ENCODE data around the gene KCNH5. TPM values are rescaled to one million over a fixed set of nuclear protein-coding genes. Genes with fewer than 3 reads are reported as not detected.

KCNH5 gene
- polyA plus RNA-seq, 4 donors = 0.01 to 0.03 TPM; not detected in 2

- Histone ChIP-seq H3K27ac (ENCODE audit: low read depth in 1 of 3, low read length in 2 of 3) (no peak overlapping the region), H3K4me1 (ENCODE audit: control insufficient read depth in 3 of 3, insufficient read depth in 2 of 3, low read depth in 1 of 3, low read length in 2 of 3) (no peaks in the 10 kb centered on the region), H3K4me3 (ENCODE audit: low read depth in 1 of 3, low read length in 3 of 3) (no peak overlapping the region), H3K27me3 (ENCODE audit: control insufficient read depth in 3 of 3, insufficient read depth in 3 of 3, low read length in 3 of 3) (peaks cover 14 to 39% (median 19%) of the 10 kb centered on the region in 3 donors), H3K9me3 (ENCODE audit: control insufficient read depth in 2 of 2, insufficient read depth in 1 of 2, low read depth in 1 of 2, low read length in 1 of 2) (no peaks in the 10 kb centered on the region), H3K36me3 (ENCODE audit: control insufficient read depth in 3 of 3, insufficient read depth in 2 of 3, low read depth in 1 of 3, low read length in 3 of 3) (no peaks in the 10 kb centered on the region)
- DNase-seq (no peak), FAIRE-seq (no peak)
- 10 to 16% (median 13%) methylated on average over 23 of the region's 23 CpGs for WGBS, 3 donors
Measured at GRCh38 chr14:63046339-63047268, 1.3 kb upstream of the KCNH5 start.

GRCh38 chr14:63045612-63046320 lies 508 bp upstream of the KCNH5 start:
- no peak overlapping the region for H3K27ac ChIP-seq (ENCODE audit: low read depth in 1 of 3, low read length in 2 of 3)
- H3K4me3 ChIP-seq (ENCODE audit: low read depth in 1 of 3, low read length in 3 of 3) = peak overlapping the region in 1 of 3 donors; percentile 24
- peak in 1 of 2 donors; percentile 40 for DNase-seq
- H3K36me3 ChIP-seq (ENCODE audit: control insufficient read depth in 3 of 3, insufficient read depth in 2 of 3, low read depth in 1 of 3, low read length in 3 of 3) = no peaks in the 10 kb centered on the region
- H3K4me1 ChIP-seq (ENCODE audit: control insufficient read depth in 3 of 3, insufficient read depth in 2 of 3, low read depth in 1 of 3, low read length in 2 of 3) = no peaks in the 10 kb centered on the region
- WGBS, 3 donors = 2 to 3% (median 2%) methylated on average over 54 to 70 of the region's 70 CpGs
- peaks cover 14 to 39% (median 19%) of the 10 kb centered on the region in 3 donors for H3K27me3 ChIP-seq (ENCODE audit: control insufficient read depth in 3 of 3, insufficient read depth in 3 of 3, low read length in 3 of 3)
- no peak for FAIRE-seq
- no peaks in the 10 kb centered on the region for H3K9me3 ChIP-seq (ENCODE audit: control insufficient read depth in 2 of 2, insufficient read depth in 1 of 2, low read depth in 1 of 2, low read length in 1 of 2)

GRCh38 chr14:63039866-63040265 lies 5.4 kb downstream of the KCNH5 start:
- no peak overlapping the region for H3K27ac ChIP-seq (ENCODE audit: low read depth in 1 of 3, low read length in 2 of 3)
- FAIRE-seq = no peak
- H3K36me3 ChIP-seq (ENCODE audit: control insufficient read depth in 3 of 3, insufficient read depth in 2 of 3, low read depth in 1 of 3, low read length in 3 of 3) = no peaks in the 10 kb centered on the region
- H3K27me3 ChIP-seq (ENCODE audit: control insufficient read depth in 3 of 3, insufficient read depth in 3 of 3, low read length in 3 of 3) = peaks cover 2 to 7% (median 4%) of the 10 kb centered on the region in 3 donors
- H3K4me1 ChIP-seq (ENCODE audit: control insufficient read depth in 3 of 3, insufficient read depth in 2 of 3, low read depth in 1 of 3, low read length in 2 of 3) = no peaks in the 10 kb centered on the region
- WGBS, 3 donors = 4 to 17% (median 5%) methylated on average over 3 of the region's 3 CpGs
- peak; percentile 8 to 30 for DNase-seq
- no peak overlapping the region for H3K4me3 ChIP-seq (ENCODE audit: low read depth in 1 of 3, low read length in 3 of 3)
- no peaks in the 10 kb centered on the region for H3K9me3 ChIP-seq (ENCODE audit: control insufficient read depth in 2 of 2, insufficient read depth in 1 of 2, low read depth in 1 of 2, low read length in 1 of 2)

- H3K27me3 ChIP-seq (ENCODE audit: control insufficient read depth in 3 of 3, insufficient read depth in 3 of 3, low read length in 3 of 3) = no peaks in the 10 kb centered on the region
- H3K9me3 ChIP-seq (ENCODE audit: control insufficient read depth in 2 of 2, insufficient read depth in 1 of 2, low read depth in 1 of 2, low read length in 1 of 2) = no peaks in the 10 kb centered on the region
- FAIRE-seq (no peak), DNase-seq (no peak)
- no peak overlapping the region for H3K4me3 ChIP-seq (ENCODE audit: low read depth in 1 of 3, low read length in 3 of 3)
- H3K4me1 ChIP-seq (ENCODE audit: control insufficient read depth in 3 of 3, insufficient read depth in 2 of 3, low read depth in 1 of 3, low read length in 2 of 3) = no peaks in the 10 kb centered on the region
- H3K27ac ChIP-seq (ENCODE audit: low read depth in 1 of 3, low read length in 2 of 3) = no peak overlapping the region
- 76 to 88% (median 77%) methylated on average over 4 of the region's 4 CpGs for WGBS, 3 donors
- no peaks in the 10 kb centered on the region for H3K36me3 ChIP-seq (ENCODE audit: control insufficient read depth in 3 of 3, insufficient read depth in 2 of 3, low read depth in 1 of 3, low read length in 3 of 3)
Measured at GRCh38 chr14:63032641-63033040, 12.6 kb downstream of the KCNH5 start.

- Histone ChIP-seq H3K36me3 (ENCODE audit: control insufficient read depth in 3 of 3, insufficient read depth in 2 of 3, low read depth in 1 of 3, low read length in 3 of 3) (no peaks in the 10 kb centered on the region), H3K4me1 (ENCODE audit: control insufficient read depth in 3 of 3, insufficient read depth in 2 of 3, low read depth in 1 of 3, low read length in 2 of 3) (no peaks in the 10 kb centered on the region), H3K4me3 (ENCODE audit: low read depth in 1 of 3, low read length in 3 of 3) (no peak overlapping the region), H3K9me3 (ENCODE audit: control insufficient read depth in 2 of 2, insufficient read depth in 1 of 2, low read depth in 1 of 2, low read length in 1 of 2) (no peaks in the 10 kb centered on the region), H3K27me3 (ENCODE audit: control insufficient read depth in 3 of 3, insufficient read depth in 3 of 3, low read length in 3 of 3) (no peaks in the 10 kb centered on the region), H3K27ac (ENCODE audit: low read depth in 1 of 3, low read length in 2 of 3) (no peak overlapping the region)
- WGBS, 3 donors = 40 to 65% (median 59%) methylated on average over 8 of the region's 8 CpGs
- FAIRE-seq = no peak
- no peak for DNase-seq
Measured at GRCh38 chr14:63032076-63032475, 13.2 kb downstream of the KCNH5 start.

GRCh38 chr14:63030113-63030512 lies 15.1 kb downstream of the KCNH5 start:
- Histone ChIP-seq H3K9me3 (ENCODE audit: control insufficient read depth in 2 of 2, insufficient read depth in 1 of 2, low read depth in 1 of 2, low read length in 1 of 2) (no peaks in the 10 kb centered on the region), H3K27ac (ENCODE audit: low read depth in 1 of 3, low read length in 2 of 3) (no peak overlapping the region), H3K36me3 (ENCODE audit: control insufficient read depth in 3 of 3, insufficient read depth in 2 of 3, low read depth in 1 of 3, low read length in 3 of 3) (no peaks in the 10 kb centered on the region), H3K27me3 (ENCODE audit: control insufficient read depth in 3 of 3, insufficient read depth in 3 of 3, low read length in 3 of 3) (no peaks in the 10 kb centered on the region), H3K4me3 (ENCODE audit: low read depth in 1 of 3, low read length in 3 of 3) (no peak overlapping the region), H3K4me1 (ENCODE audit: control insufficient read depth in 3 of 3, insufficient read depth in 2 of 3, low read depth in 1 of 3, low read length in 2 of 3) (no peaks in the 10 kb centered on the region)
- WGBS, 3 donors = 7 to 52% (median 20%) methylated on average over 1 of the region's 1 CpG
- FAIRE-seq = no peak
- DNase-seq = no peak

GRCh38 chr14:63027719-63028118 lies 17.5 kb downstream of the KCNH5 start:
- Histone ChIP-seq H3K36me3 (ENCODE audit: control insufficient read depth in 3 of 3, insufficient read depth in 2 of 3, low read depth in 1 of 3, low read length in 3 of 3) (no peaks in the 10 kb centered on the region), H3K9me3 (ENCODE audit: control insufficient read depth in 2 of 2, insufficient read depth in 1 of 2, low read depth in 1 of 2, low read length in 1 of 2) (no peaks in the 10 kb centered on the region), H3K4me1 (ENCODE audit: control insufficient read depth in 3 of 3, insufficient read depth in 2 of 3, low read depth in 1 of 3, low read length in 2 of 3) (no peaks in the 10 kb centered on the region), H3K4me3 (ENCODE audit: low read depth in 1 of 3, low read length in 3 of 3) (no peak overlapping the region), H3K27me3 (ENCODE audit: control insufficient read depth in 3 of 3, insufficient read depth in 3 of 3, low read length in 3 of 3) (no peaks in the 10 kb centered on the region), H3K27ac (ENCODE audit: low read depth in 1 of 3, low read length in 2 of 3) (no peak overlapping the region)
- DNase-seq (no peak), FAIRE-seq (no peak)
- WGBS, 3 donors = 58 to 73% (median 61%) methylated on average over 1 of the region's 1 CpG

GRCh38 chr14:63026491-63026890 lies 18.8 kb downstream of the KCNH5 start:
- H3K36me3 ChIP-seq (ENCODE audit: control insufficient read depth in 3 of 3, insufficient read depth in 2 of 3, low read depth in 1 of 3, low read length in 3 of 3) = no peaks in the 10 kb centered on the region
- no peak overlapping the region for H3K27ac ChIP-seq (ENCODE audit: low read depth in 1 of 3, low read length in 2 of 3)
- H3K27me3 ChIP-seq (ENCODE audit: control insufficient read depth in 3 of 3, insufficient read depth in 3 of 3, low read length in 3 of 3) = no peaks in the 10 kb centered on the region
- H3K9me3 ChIP-seq (ENCODE audit: control insufficient read depth in 2 of 2, insufficient read depth in 1 of 2, low read depth in 1 of 2, low read length in 1 of 2) = no peaks in the 10 kb centered on the region
- FAIRE-seq (no peak), DNase-seq (no peak)
- no peaks in the 10 kb centered on the region for H3K4me1 ChIP-seq (ENCODE audit: control insufficient read depth in 3 of 3, insufficient read depth in 2 of 3, low read depth in 1 of 3, low read length in 2 of 3)
- 85 to 93% (median 93%) methylated on average over 2 of the region's 2 CpGs for whole genome bisulfite sequencing, 3 donors
- H3K4me3 ChIP-seq (ENCODE audit: low read depth in 1 of 3, low read length in 3 of 3) = no peak overlapping the region
